IPS-NIHi7 (cell line): ENCODE results near the gene TBCCD1.
A peak's percentile ranks its signal among the peaks of the same experiment; 100 is the strongest.

ENCODE experiments used
- DNase-seq: peaks from one replicate; pipeline ENCODE4 v3.0.0; 2012; ENCODE audit warnings: mixed read lengths; ENCODE audit errors: extremely low spot score

Gene TBCCD1

GRCh38 chr3:186567072-186567921 lies at the start of gene TBCCD1:
Gene TBCCD1 (minus strand): TSS chr3:186567339. CDS start chr3:186564329, 3,010 bp downstream.
- peak; percentile 93 for DNase-seq

GRCh38 chr3:186616299-186616617 lies 49.1 kb upstream of the TBCCD1 start:
- DNase-seq, result no peak

- DNase-seq, result peak; percentile 91
Observed at GRCh38 chr3:186614597-186615483, 47.7 kb upstream of the TBCCD1 start.

- no peak for DNase-seq
Observed at GRCh38 chr3:186614266-186614596, 47.1 kb upstream of the TBCCD1 start.

GRCh38 chr3:186613637-186614265 lies 46.6 kb upstream of the TBCCD1 start:
- DNase-seq, result no peak

- no peak for DNase-seq
Observed at GRCh38 chr3:186612721-186613636, 45.8 kb upstream of the TBCCD1 start, which contains the start of gene AHSG. Gene AHSG (plus strand): TSS chr3:186613060. CDS start chr3:186613142, 82 bp downstream.

- DNase-seq, result no peak
Observed at GRCh38 chr3:186612065-186612464, 44.9 kb upstream of the TBCCD1 start.

- peak; percentile 31 for DNase-seq
Observed at GRCh38 chr3:186609247-186609868, 42.2 kb upstream of the TBCCD1 start.

GRCh38 chr3:186608624-186609215 lies 41.6 kb upstream of the TBCCD1 start:
- no peak for DNase-seq

GRCh38 chr3:186605561-186606545 lies 38.7 kb upstream of the TBCCD1 start:
- DNase-seq, result no peak

GRCh38 chr3:186605078-186605477 lies 37.9 kb upstream of the TBCCD1 start:
- DNase-seq, result no peak

GRCh38 chr3:186603159-186603558 lies 36.0 kb upstream of the TBCCD1 start:
- no peak for DNase-seq

- DNase-seq, result no peak
Observed at GRCh38 chr3:186600896-186601295, 33.8 kb upstream of the TBCCD1 start.

- DNase-seq, result no peak
Observed at GRCh38 chr3:186599785-186600166, 32.6 kb upstream of the TBCCD1 start.

- no peak for DNase-seq
Observed at GRCh38 chr3:186599142-186599784, 32.1 kb upstream of the TBCCD1 start.

- no peak for DNase-seq
Observed at GRCh38 chr3:186598794-186599141, 31.6 kb upstream of the TBCCD1 start.

- DNase-seq, result no peak
Observed at GRCh38 chr3:186598108-186598784, 31.1 kb upstream of the TBCCD1 start.
